ENCODE measurements around the gene ZNF579.
"Not testable (repeated sequence)": the region's sequence is repeated elsewhere in the genome, so short reads cannot be mapped to it uniquely, and the experiment has no call there.

The ZNF579 gene

DNA sequence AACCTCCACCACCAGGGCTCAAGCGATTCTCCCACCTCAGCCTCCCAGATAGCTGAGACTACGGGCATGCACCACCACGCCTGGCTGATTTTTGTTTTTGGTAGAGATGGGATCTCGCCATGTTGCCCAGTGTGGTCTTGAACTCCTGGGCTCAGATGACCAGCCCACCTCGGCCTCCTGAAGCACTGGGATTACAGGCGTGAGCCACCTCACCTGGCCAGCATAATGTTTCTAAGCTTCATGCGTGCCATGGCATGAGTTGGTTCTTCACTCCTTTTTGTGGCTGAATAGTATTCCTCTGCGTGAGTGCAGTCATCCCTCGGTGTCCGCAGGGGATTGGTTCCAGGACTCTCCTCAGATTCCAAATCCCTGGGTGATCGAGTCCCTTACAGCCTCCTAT is 4.2 kb upstream of the ZNF579 start:
- no peak overlapping the region for H3K4me3 ChIP-seq
- H3K9me3 ChIP-seq = no peaks in the 10 kb centered on the region
- intact Hi-C loops (cut with DNase I; ENCODE audit: low total_unique reads) = no loop called here
- H3K4me1 ChIP-seq = peaks cover 0 to 38% (median 26%) of the 10 kb centered on the region in 4 donors
- no peak for TF ChIP-seq CTCF (IDR thresholded peaks at IDR 0.05)
- no peaks in the 10 kb centered on the region for H3K36me3 ChIP-seq
- peaks cover 0 to 12% of the 10 kb centered on the region in 2 donors for H3K27me3 ChIP-seq
- no peak for DNase-seq
- no peak overlapping the region for H3K27ac ChIP-seq

DNA sequence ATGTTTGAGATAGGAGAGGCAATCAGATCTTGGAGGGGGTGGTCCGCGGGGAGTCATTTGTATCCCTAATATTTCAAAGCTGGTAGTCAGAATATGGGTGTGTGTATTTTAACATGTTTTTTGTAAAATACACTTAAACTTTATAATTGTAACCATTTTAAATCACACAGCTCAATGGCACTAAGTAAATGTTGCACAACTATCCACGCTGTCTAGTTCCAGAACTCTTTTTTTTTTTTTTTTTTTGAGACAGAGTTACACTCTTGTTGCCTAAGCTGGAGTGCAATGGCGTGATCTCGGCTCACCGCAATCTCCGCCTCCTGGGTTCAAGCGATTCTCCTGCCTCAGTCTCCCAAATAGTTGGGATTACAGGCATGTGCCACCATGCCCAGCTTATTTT is 3.2 kb upstream of the ZNF579 start:
- H3K36me3 ChIP-seq; H3K27ac ChIP-seq; H3K4me3 ChIP-seq; intact Hi-C loops (cut with DNase I; ENCODE audit: low total_unique reads); DNase-seq; H3K9me3 ChIP-seq: not testable (repeated sequence)
- Histone ChIP-seq H3K27me3 (peaks cover 0 to 10% of the 10 kb centered on the region in 2 donors), H3K4me1 (peaks cover 0 to 41% (median 27%) of the 10 kb centered on the region in 4 donors)

DNA sequence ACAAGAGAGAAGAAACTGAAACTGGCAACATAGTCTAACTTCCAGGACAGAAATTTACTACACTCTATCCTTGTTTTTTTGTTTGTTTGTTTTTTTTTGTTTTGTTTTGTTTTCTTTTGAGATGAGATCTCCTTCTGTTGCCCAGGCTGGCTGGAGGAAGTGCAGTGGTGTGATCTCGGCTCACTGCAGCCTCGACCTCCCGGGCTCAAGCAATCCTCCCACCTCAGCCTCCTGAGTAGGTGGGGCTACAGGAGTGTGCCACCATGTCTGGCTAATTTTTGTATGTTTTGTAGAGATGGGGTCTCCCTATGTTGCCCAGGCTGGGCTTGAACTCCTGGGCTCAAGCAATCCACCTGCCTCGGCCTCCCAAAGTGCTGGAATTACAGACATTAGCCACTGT is 1.6 kb upstream of the ZNF579 start:
- intact Hi-C loops (cut with DNase I; ENCODE audit: low total_unique reads); H3K27ac ChIP-seq; DNase-seq; H3K27me3 ChIP-seq; H3K4me3 ChIP-seq: not testable (repeated sequence)
- Histone ChIP-seq H3K4me1 (peaks cover 0 to 34% (median 27%) of the 10 kb centered on the region in 4 donors), H3K36me3 (peaks cover 8 to 23% (median 21%) of the 10 kb centered on the region in 3 donors), H3K9me3 (peaks cover 0 to 12% (median 0%) of the 10 kb centered on the region in 3 donors)

- H3K36me3 ChIP-seq = peaks cover 8 to 28% (median 21%) of the 10 kb centered on the region in 3 donors
- intact Hi-C loops (cut with DNase I; ENCODE audit: low total_unique reads) = no loop called here
- no peak overlapping the region for H3K4me3 ChIP-seq
- no peak for TF ChIP-seq CTCF (IDR thresholded peaks at IDR 0.05)
- DNase-seq = no peak
- H3K9me3 ChIP-seq = peaks cover 0 to 12% (median 0%) of the 10 kb centered on the region in 3 donors
- peaks cover 0 to 4% of the 10 kb centered on the region in 2 donors for H3K27me3 ChIP-seq
- H3K27ac ChIP-seq = no peak overlapping the region
- H3K4me1 ChIP-seq = peaks cover 0 to 29% (median 22%) of the 10 kb centered on the region in 4 donors
Measured at GRCh38 chr19:55581823-55582223, 1.2 kb upstream of the ZNF579 start.

- peak overlapping the region; percentile 90 to 96 for H3K4me3 ChIP-seq
- no peak for DNase-seq
- peaks cover 0 to 12% (median 0%) of the 10 kb centered on the region in 3 donors for H3K9me3 ChIP-seq
- H3K27ac ChIP-seq = peak overlapping the region; percentile 91 to 95
- H3K27me3 ChIP-seq = peaks cover 0 to 4% of the 10 kb centered on the region in 2 donors
- intact Hi-C loops (cut with DNase I; ENCODE audit: low total_unique reads) = no loop called here
- H3K36me3 ChIP-seq = peaks cover 8 to 30% (median 21%) of the 10 kb centered on the region in 3 donors
- peaks cover 0 to 24% (median 19%) of the 10 kb centered on the region in 4 donors for H3K4me1 ChIP-seq
- TF ChIP-seq CTCF (IDR thresholded peaks at IDR 0.05) = no peak
Measured at GRCh38 chr19:55581145-55581822, 636 bp upstream of the ZNF579 start.

- no peak for DNase-seq
- Histone ChIP-seq H3K36me3 (peaks cover 8 to 30% (median 21%) of the 10 kb centered on the region in 3 donors), H3K9me3 (peaks cover 0 to 12% (median 0%) of the 10 kb centered on the region in 3 donors), H3K4me1 (peaks cover 0 to 15% (median 12%) of the 10 kb centered on the region in 4 donors), H3K4me3 (peak overlapping the region; percentile 90 to 96), H3K27me3 (no peaks in the 10 kb centered on the region), H3K27ac (peak overlapping the region; percentile 91 to 95)
- intact Hi-C loops (cut with DNase I; ENCODE audit: low total_unique reads) = no loop called here
- no peak for TF ChIP-seq CTCF (IDR thresholded peaks at IDR 0.05)
Measured at GRCh38 chr19:55579766-55580621, 654 bp downstream of the ZNF579 start.

Data from tibial artery (tissue), 4 donors.